NCI-H2029 treated with DMSO at 0.1 percent for 48 hours (cell line): ENCODE data around the gene LCMT2.

ENCODE experiments used
- DNase-seq: peaks from one replicate; lab custom pipeline; 2025; lab: John Stamatoyannopoulos, UW

LCMT2 gene

GRCh38 chr15:43329960-43330779 is at the start of gene LCMT2:
Gene LCMT2 (minus strand): TSS chr15:43330573. CDS start chr15:43330489, 84 bp downstream.
- peak; percentile 12 for DNase-seq

GRCh38 chr15:43378601-43379000 is 48.2 kb upstream of the LCMT2 start:
- no peak for DNase-seq

- DNase-seq = no peak
These were observed 45.8 kb upstream of the LCMT2 start for GRCh38 chr15:43376017-43376705.

GRCh38 chr15:43370975-43371974 is 40.9 kb upstream of the LCMT2 start, which contains the start of the genes TUBGCP4 and ZSCAN29:
Gene TUBGCP4 (plus strand): TSS chr15:43371101. CDS start chr15:43371355, 254 bp downstream.
Gene ZSCAN29 (minus strand): TSS chr15:43371043. CDS start chr15:43369913, 1,130 bp downstream.
- peak; percentile 1 for DNase-seq

GRCh38 chr15:43370310-43370974 is 40.1 kb upstream of the LCMT2 start:
- DNase-seq = no peak

GRCh38 chr15:43361313-43361903 is 31.0 kb upstream of the LCMT2 start:
- DNase-seq = no peak

- DNase-seq = no peak
These were observed 30.4 kb upstream of the LCMT2 start for GRCh38 chr15:43360821-43361220.

GRCh38 chr15:43352693-43353382 is 22.5 kb upstream of the LCMT2 start:
- DNase-seq = no peak

GRCh38 chr15:43347114-43347513 is 16.7 kb upstream of the LCMT2 start:
- DNase-seq = no peak

GRCh38 chr15:43346305-43346704 is 15.9 kb upstream of the LCMT2 start:
- no peak for DNase-seq

GRCh38 chr15:43330780-43331087 is 361 bp upstream of the LCMT2 start:
- DNase-seq = no peak

GRCh38 chr15:43329217-43329959 is 985 bp downstream of the LCMT2 start:
- DNase-seq = no peak

GRCh38 chr15:43325039-43325684 is 5.2 kb downstream of the LCMT2 start:
- DNase-seq = no peak

GRCh38 chr15:43318990-43319771 is 11.2 kb downstream of the LCMT2 start:
- DNase-seq = no peak

GRCh38 chr15:43317566-43318184 is 12.7 kb downstream of the LCMT2 start:
- no peak for DNase-seq

- DNase-seq = no peak
These were observed 13.4 kb downstream of the LCMT2 start for GRCh38 chr15:43316971-43317346.

GRCh38 chr15:43316016-43316970 is 14.1 kb downstream of the LCMT2 start:
- no peak for DNase-seq
